GM12873 (cell line): Measurements from ENCODE around the gene CHD8.

ENCODE experiments used
- CTCF ChIP-seq: IDR thresholded peaks from 2 replicates; pipeline ENCODE4 v1.5.1; 2012; ENCODE audit warnings: low read depth, mild to moderate bottlenecking, moderate library complexity, low read length, control low read depth; ENCODE audit not compliant: insufficient read depth; ENCODE audit errors: missing control alignments

CHD8 gene

DNA sequence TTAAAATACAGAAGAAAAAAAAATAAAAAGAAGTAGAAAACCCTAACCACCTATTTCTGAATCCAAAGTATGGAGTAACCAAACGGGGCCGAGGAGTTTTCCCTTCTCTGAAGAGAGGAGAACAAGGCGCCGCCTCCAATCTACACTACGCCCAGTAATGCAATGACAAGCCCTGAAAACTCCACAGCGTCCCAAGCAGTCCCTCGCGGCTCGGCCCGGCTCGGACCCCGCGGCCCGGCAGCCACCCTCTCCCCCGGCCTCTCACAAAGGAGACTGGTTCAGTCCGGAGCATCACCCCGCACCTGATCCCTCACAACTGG is 371 bp downstream of the CHD8 start:
- no peak for TF ChIP-seq CTCF

DNA sequence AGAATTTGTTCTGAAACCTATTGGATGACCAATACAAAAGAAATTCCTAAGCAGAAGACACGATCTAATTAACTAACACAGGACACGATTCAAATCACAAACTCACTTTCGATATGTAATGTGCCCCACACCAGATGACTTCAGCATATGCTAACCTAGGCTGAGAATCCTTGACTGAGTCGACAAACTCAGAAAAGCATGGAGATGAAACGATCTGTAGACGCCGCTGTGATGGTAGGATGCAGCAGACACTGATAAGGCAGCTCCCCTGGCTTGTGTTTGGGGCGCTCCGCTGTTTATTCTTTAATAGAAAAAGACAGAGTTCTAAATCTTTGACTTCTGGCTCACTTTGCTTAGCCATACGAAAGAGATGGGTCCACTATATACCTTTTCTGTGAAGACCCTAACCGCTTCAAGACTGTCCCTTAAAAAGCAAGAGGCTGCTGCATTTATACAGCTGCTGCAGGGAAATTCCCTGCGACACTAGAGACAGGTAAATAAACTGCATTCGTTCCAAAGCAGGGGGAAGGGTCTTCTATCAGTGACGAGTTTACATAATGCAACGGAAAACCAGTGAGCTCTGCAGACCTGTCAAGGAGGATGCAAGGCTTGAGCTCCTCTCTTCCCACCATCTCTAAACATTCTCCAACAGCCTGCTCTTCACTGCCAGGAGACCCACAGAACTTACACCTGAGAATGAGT is 929 bp downstream of the CHD8 start:
- no peak for TF ChIP-seq CTCF

- TF ChIP-seq CTCF: no peak
Measured at GRCh38 chr14:21449899-21450216, 6.1 kb downstream of the CHD8 start.

- TF ChIP-seq CTCF: no peak
Measured at GRCh38 chr14:21440859-21441258, 15.1 kb downstream of the CHD8 start.

DNA sequence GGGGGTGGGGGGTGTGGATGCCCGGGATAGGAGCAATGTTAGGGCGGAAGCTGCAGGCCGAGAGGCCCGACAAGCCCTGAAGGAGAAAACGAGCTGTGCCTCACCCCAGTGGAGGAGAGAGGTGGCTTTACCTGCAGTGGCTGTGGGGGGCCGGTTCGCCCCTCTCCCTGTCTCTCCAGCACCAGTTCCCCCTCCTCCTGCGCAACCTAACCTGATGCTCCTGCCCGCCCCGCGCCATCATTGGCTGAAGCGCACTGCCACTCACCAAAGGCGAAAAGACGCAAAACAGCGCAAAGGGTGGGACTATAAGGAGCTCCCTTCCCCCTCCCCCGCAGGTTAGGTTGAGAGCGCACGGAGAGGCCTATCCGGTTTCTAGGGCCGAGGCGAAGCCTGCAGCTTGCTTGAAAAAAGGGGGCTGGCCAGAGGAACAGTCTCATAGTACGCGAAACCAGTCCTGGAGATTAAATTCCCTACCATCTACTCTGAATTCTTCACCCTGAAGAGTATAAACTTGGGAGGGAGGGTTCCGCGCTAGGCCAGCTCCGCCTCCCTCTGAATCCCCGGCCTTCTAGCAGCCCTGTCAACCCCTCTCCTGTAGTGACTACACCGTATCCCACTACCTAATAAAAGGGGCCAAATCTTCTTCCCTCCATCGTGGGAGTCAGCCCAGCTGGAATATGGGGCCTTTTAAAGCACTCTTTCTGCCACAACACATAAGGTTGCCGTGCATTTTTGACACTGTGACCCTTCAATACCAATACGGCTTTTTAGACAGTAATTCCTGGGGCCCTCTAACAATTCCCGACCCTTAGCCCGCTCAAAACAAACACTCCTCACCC is 18.6 kb downstream of the CHD8 start:
- no peak for TF ChIP-seq CTCF

DNA sequence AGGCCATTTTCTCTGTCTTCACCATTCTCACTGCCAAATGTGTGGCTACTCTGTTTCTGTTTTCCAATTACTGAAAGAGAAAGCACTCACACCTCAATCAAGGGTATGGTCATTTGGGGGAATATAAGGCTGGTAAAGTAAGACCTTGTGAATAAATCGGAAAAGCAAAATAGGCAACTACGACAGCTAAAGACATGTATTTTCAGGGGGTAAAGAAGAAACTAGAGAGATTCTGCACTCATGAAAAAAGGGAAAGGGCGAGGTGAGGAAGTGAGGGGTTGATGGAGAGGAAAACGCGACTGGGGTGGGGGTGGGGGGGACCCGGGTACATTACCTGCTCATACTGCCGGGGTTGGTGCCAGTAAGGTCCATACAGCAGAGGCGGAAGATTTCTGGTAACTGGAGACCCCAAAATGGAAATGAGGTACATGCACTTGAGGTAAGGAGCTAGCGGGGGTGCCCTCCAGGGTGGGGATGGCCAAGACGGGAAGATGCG is 19.3 kb downstream of the CHD8 start:
- TF ChIP-seq CTCF: no peak

GRCh38 chr14:21431126-21431525 is 24.8 kb downstream of the CHD8 start:
- TF ChIP-seq CTCF: no peak
